Left renal pelvis (tissue), 4 donors: ENCODE results near the gene EVA1A. TPM values are rescaled to one million over a fixed set of nuclear protein-coding genes. Genes with fewer than 3 reads are reported as not detected.

Experiments used
- DNase-seq, 4 donors: peaks; one replicate each; pipeline ENCODE4 v3.0.0-alpha.2; 2013; ENCODE audit warnings: low read depth in 4 of 4, low spot score in 3 of 4
- polyA plus RNA-seq, 4 donors: library from polyadenylated mRNA; unstranded; fragments of 120-200 nt; gene quantifications; one replicate each; pipeline ENCODE4 v1.2.1, GENCODE V29; 2013; ENCODE audit not compliant: insufficient read length in 4 of 4

The EVA1A gene
- polyA plus RNA-seq, 4 donors: 4.7 to 18.1 (median 15.3) TPM

- no peak for DNase-seq
These were observed 31.3 kb upstream of the EVA1A start for GRCh38 chr2:75592030-75592429.

DNA sequence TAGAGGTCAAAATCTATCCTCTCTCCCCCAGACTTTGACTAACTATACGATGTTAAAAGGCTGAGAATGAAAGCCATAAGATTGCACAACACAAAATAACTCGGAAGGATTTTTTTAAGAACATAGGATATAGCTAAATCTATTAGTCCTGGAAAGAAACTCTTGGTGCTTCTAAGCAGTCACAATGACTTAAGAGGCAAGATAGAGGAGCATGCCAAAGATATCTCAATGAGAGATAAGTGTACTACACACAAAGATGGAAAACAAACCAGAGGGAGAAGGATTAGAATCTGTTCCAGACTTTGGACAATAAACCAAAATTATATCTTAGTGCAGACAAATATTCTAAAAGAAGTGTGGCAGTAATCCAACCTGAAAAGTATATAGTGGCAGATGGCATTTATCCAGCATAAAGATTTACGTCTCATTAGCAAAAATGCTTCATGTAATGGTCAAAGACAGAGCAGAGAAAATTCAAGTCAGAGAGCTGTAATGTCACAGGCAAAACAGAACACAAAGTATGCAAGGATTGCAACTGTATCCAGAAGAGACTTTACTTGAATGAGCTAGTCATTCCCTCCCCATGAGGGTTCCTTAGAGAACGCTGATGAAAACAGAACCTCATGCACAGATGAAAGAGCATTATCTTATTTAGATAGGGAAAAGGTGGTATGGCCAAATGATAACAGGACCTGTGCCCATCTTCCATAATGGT, 28.8 kb upstream of the EVA1A start:
- no peak for DNase-seq

DNA sequence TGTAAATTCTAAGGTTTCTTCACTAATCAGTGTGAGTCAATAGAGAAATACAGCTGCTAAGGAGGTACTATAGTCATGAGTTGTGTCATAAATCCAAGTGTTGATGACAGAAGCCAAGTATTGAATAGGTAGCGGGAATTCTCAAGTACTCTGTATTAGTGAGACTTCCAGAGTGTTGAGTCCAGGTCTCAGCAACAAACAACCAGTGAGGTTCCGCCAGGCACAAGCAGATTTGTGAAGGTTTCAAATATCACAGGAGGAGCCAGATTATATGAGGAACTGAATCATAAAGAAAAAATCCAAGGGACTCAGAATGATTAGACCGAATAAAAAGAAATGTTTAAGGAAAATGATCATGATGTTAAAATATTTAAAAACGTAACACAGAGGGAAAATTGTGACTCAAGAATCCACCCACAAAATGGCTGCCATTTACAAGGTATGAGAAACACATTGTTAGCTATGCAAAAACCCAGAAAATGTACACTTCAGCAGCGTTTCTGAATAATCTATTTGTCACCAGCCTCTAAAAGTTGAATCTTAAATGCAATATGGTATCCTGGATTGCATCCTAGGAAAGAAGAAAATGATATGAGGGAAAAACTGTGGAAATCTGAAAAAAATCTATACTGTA, 27.3 kb upstream of the EVA1A start:
- DNase-seq: no peak

GRCh38 chr2:75586971-75587370, 26.2 kb upstream of the EVA1A start:
- DNase-seq: no peak

DNA sequence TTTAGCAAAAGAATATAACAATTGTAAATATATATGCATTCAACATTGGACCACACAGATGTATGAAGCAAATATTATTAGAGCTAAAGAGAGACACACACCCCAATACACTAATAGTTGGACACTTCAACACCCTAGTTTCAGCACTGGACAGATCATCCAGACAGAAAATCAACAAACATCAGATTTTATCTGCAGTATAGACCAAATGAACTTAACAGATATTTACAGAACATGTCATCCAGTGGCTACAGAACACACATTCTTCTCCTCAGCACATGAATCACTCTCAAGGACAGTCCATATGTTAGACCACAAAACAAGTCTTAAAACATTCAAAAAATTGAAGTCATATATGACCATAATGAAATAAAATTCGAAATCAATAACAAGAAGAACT, 22.1 kb upstream of the EVA1A start:
- DNase-seq: no peak

- DNase-seq: no peak
These were observed 19.9 kb upstream of the EVA1A start for GRCh38 chr2:75580606-75581005.

GRCh38 chr2:75580156-75580555, 19.4 kb upstream of the EVA1A start:
- DNase-seq: no peak

DNA sequence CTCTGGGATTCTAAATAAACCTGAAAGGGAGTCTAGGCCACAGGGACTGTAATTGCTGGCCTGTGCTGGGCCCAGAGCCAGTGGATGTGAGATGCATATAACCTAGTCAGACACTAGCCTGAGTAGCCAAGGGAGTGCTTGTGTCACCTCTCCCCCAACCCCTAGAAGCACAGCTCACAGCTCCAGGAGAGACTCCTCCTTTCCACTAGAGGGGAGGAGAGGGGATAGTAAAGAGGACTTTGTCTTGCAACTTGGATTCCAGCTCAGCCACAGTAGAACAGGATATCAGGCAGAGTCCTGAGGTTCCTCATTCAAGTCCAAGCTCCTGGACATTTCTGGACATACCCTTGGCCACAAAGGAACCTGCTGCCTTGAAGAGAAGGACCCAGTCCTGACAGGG, 18.4 kb upstream of the EVA1A start:
- DNase-seq: no peak

DNA sequence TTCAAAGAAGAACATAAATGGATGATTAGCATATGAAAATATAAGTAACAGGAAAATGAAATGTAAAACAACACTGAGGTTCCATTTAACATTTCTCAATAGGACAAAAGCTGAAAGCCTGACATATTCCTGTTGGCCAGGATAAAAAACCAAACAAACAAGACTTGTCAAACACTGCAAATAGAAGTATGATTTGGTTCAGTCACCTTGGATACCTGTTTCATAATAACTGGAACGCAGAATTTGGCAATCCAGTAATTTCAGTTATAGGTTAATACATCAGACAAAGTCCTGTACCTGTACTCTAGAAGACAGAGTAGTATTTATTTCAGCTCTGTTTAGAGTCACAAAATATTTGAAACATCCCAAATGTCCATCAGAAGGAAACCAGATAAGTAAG, 16.5 kb upstream of the EVA1A start:
- DNase-seq: no peak

GRCh38 chr2:75574106-75574505, 13.4 kb upstream of the EVA1A start:
- no peak for DNase-seq

DNA sequence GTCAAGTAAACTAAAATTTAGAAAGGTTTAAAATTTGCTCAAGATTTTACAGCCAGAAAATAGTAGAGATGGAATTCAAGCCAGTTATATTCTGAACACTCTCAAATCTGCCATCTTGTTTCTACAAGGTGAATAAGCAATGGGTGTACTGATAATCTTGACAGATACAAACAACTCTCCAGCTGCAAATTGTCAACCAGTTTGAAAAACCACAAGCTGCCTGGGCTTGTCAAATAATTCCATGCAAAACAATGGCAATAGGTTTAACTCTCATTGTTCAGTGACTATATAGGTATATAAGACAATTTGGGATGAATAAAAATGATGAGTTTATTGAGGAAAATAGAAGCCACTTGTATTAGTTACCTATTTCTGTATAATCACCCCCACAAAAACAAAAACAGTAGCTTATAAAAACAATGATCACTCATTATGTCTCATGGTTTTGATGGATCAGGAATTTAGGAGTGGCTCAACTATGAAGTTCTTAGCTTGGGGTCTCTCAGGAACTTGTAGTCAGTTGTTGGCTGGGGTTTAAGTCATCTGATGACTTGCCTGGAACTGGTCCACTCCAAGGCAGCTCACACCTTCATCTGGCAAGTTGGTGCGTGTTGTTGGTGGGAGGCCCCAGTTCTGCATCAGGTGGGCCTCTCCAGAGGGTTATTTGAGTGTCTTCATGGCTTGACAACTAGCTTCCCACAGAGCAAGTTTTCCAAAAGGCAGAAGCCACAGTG, 12.6 kb upstream of the EVA1A start:
- DNase-seq: no peak

DNA sequence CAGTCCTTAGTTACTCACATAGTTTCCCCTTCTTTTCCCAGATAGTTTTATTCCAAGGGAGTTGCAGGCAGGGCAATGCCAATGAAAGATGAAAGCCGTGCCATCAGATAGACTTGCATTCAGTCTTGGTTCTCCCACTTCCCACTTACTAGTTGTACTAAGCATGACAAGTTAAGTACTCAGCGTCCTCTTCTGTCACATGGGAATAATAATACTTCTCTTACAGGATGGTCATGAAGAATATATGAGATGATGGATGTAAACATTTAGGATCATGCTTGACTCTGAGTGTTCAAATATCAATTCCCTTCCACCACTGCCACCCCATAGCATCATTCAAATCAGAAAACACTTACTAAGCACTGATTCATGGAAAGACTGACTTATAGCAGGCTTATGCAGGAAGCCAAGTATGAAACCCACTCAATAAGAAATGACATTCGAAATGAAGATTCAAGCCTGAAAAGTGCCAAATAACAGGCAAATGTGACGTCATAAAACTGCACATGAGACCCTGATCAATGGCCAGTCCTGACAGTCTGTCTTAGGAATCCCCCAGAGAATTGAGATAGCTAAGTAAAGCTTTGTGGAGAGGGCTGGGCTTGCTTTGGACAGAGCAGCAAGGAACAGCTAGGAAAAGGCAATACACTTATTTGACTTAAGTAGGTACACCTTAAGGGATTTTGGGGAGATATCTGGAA, 11.1 kb upstream of the EVA1A start:
- DNase-seq: no peak

DNA sequence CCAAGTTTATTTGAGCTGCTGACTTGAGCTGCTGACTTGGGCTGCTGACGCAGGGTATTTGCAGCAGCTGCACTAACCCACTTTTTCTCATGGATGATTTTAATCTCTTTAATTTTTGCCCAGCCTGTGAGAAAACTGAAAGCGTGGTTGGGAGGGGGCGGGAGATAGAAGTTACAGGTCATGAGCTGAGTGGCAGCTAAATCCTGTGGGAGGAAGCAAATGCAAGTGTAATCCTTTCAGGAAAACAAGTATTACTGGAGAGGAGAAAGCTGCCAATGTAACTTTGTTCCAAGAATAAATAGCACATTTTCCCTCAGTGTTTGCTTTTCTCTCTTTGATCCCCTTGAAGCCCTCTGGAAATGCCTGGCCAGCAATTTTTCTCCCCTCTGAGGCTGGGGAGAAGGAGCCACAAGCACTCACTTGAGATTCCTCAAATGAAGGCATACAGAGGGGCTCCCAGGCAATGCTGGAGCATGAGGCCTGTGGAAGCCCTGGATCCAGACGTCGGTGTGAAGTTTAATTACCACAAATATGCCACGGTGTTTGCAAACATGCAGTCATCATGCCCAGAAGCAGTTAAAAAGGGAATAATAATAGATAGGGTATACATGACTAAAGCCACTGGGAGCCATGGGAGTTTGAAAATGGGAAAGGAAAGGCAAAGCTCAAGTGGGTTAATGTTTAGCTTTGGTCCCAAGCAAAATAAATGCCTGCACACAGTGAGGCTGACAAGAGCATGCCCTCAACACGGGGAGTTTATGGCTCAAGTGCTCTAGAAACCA, 10.4 kb upstream of the EVA1A start:
- DNase-seq: no peak

- no peak for DNase-seq
These were observed 9.5 kb upstream of the EVA1A start for GRCh38 chr2:75570024-75570947.

DNA sequence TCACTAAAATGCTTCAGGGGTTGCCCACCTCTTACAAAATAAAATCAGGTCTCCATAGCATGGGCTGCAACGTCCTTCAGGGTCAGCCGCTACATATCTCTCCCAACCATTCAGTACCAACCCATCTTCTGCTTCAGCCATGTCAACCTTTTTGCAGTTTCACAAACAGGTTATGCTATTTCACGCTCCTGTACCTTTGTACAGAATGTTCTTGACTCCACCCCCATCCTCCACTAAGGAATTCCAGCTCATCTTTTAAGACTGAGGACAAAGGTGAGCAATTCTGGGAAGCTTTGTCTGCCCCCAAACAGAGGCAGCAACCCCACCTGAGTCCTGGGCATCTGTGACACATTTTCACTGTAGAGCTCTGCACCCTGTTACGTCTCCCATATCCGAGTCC, 8.8 kb upstream of the EVA1A start:
- DNase-seq: no peak

DNA sequence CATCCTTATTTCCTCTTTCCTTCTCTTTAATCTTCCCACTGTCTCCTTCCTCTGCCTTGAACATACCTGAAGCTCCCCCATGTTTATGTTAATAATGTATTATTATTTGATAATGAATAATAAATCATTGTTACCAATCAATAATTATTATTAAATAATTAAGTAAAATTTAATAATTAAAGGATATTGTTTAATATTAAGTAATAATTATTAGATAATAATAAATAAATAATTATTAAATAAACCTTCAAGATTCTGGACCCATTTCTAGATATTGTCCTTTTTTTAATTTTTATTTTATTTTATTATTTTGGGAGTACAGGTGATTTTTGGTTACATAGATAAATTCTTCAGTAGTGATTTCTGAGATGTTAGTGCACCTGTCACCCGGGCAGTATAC, 7.4 kb upstream of the EVA1A start:
- DNase-seq: no peak

DNA sequence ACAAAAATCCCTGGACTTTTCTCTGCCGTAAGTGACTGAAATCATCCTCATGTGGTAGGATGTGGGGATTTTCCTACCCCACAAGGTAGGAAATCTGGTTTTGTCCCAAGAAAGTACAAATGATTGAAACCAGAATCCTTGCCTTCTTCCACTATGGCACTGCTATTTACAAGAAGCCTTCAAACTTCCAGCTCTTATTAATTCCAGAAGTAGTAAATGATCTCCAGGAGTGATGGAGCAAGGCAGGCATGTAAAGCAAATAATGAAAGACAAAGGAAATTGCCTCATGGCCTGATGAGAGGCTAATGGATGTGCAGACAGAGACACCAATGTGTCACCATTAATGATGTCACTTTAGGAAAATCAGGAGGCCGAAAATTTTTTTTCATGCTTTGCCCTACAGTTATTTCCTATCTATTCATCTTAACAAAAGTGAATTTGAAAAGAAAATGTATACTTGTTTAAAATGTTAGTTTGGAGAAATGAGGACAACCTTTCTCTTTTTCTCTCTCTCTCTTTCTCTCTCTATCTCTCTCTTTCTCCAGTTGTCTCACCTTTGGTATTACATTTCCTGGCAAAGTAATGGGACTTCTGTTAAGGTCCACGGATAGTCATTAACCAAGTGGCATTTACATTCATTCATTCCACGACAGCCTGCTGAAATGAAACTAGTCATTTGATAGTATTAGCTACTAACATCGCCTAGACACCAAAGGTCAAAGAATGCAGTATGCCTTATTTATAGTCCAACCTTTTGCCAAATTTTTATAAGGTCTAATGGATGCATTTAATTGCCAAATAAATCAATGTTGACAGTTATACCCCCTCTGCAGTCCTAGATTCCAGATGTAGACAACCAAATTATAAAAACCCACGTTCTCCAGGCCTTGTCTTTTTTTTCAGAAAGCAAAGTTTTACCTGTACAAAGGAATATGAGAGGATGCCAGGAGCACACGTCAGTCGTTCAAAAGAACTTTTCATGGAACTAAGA, 5.0 kb upstream of the EVA1A start:
- no peak for DNase-seq

- DNase-seq: no peak
These were observed 4.1 kb upstream of the EVA1A start for GRCh38 chr2:75564713-75565359.
